Activated CD4-positive, alpha-beta T cell treated with anti-CD3 and anti-CD28 coated beads, Interleukin-2, Interleukin-4, amounts not matched to agents 100 ng/mL and 50 ng/mL, durations not matched to agents 16 hours and 8 hours (primary cell): ENCODE data around the gene ZFR2.
"Not testable (repeated sequence)": the region's sequence is repeated elsewhere in the genome, so short reads cannot be mapped to it uniquely, and the experiment has no call there.

Experiments used
- DNase-seq: peaks from one replicate; pipeline ENCODE4 v3.0.0-alpha.2; 2020; ENCODE audit warnings: low spot score

ZFR2 gene

GRCh38 chr19:3770136-3770999 is 98.5 kb downstream of the ZFR2 start:
- DNase-seq, result no peak

GRCh38 chr19:3769494-3769893 is 99.3 kb downstream of the ZFR2 start:
- no peak for DNase-seq

GRCh38 chr19:3768748-3769099 is 100.1 kb downstream of the ZFR2 start:
- no peak for DNase-seq

- DNase-seq, result no peak
Measured at GRCh38 chr19:3768015-3768747, 100.7 kb downstream of the ZFR2 start.

- no peak for DNase-seq
Measured at GRCh38 chr19:3767050-3767449, 101.8 kb downstream of the ZFR2 start.

GRCh38 chr19:3766520-3766919 is 102.3 kb downstream of the ZFR2 start:
- DNase-seq, result no peak

GRCh38 chr19:3765757-3766156 is 103.1 kb downstream of the ZFR2 start:
- not testable (repeated sequence) for DNase-seq

- DNase-seq, result no peak
Measured at GRCh38 chr19:3765121-3765520, 103.7 kb downstream of the ZFR2 start.

- peak; percentile 100 for DNase-seq
Measured at GRCh38 chr19:3762501-3763459, 106.1 kb downstream of the ZFR2 start, which contains the start of gene MRPL54. Gene MRPL54, plus strand, starts transcription at chr19:3762682. Its CDS starts 19 bp downstream, at chr19:3762701.

- no peak for DNase-seq
Measured at GRCh38 chr19:3762130-3762473, 106.7 kb downstream of the ZFR2 start.

- peak; percentile 97 for DNase-seq
Measured at GRCh38 chr19:3761382-3762129, 107.3 kb downstream of the ZFR2 start, which contains the start of gene APBA3. Gene APBA3, minus strand, starts transcription at chr19:3761692. Its CDS starts 1,428 bp downstream, at chr19:3760264.

- peak; percentile 6 for DNase-seq
Measured at GRCh38 chr19:3760871-3761361, 107.9 kb downstream of the ZFR2 start.

GRCh38 chr19:3759482-3760254 is 109.2 kb downstream of the ZFR2 start:
- no peak for DNase-seq

- DNase-seq, result not testable (repeated sequence)
Measured at GRCh38 chr19:3758297-3758696, 110.5 kb downstream of the ZFR2 start.

- DNase-seq, result not testable (repeated sequence)
Measured at GRCh38 chr19:3757705-3758104, 111.1 kb downstream of the ZFR2 start.
